Kidney epithelial cell (primary cell): Measurements from ENCODE around the gene SFMBT2. TPM values are rescaled to one million over a fixed set of nuclear protein-coding genes. Genes with fewer than 3 reads are reported as not detected.

Experiments used
- DNase-seq: peaks from one replicate; pipeline ENCODE4 v3.0.0-alpha.2; 2010; ENCODE audit warnings: low read depth
- H3K27me3 ChIP-seq: 2 replicates; pipeline ENCODE4 v1.6.0; 2011; ENCODE audit warnings: low read length; ENCODE audit not compliant: control insufficient read depth, insufficient read depth
- H3K36me3 ChIP-seq: 2 replicates; pipeline ENCODE4 v1.5.1; 2011; ENCODE audit warnings: low read length; ENCODE audit not compliant: control insufficient read depth, insufficient read depth
- H3K4me3 ChIP-seq: 2 replicates; pipeline ENCODE4 v1.5.1; 2011; ENCODE audit warnings: low read depth, mild to moderate bottlenecking, control low read depth, low read length
- total RNA-seq: library from RNA; depleted of rRNA; stranded (reverse); fragments of >200 nt; gene quantifications from 2 replicates; pipeline ENCODE4 v1.2.3, GENCODE V29; 2015
- TF ChIP-seq, protein P1 (sequence below): IDR thresholded peaks from 2 replicates; pipeline ENCODE4 v1.5.1; 2011; ENCODE audit warnings: mild to moderate bottlenecking, moderate library complexity, low read length, control low read depth, inconsistent platforms; ENCODE audit not compliant: insufficient read depth, poor library complexity, severe bottlenecking

Gene SFMBT2
- total RNA-seq, 1 donor from 2014 or later: 3.1 TPM

DNA sequence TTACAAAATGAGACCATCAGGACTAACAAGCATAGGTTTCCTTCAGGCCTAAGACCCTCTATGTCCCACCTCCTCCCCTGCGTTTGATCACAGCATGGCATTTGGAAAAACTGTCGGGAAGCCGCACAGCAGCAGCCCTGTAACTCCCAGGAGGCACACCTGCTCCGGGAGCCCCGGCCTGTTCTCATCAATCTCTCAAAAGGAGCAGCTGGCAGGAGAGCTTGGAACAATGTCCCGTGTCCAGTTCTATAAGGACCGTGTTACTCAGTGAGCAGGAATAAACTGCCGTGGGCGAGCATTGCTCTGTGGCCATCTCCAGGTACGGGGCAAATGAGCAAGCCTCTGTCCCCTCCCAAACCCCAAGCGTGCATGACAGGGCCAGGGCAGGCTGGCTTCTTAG, 236.9 kb downstream of the SFMBT2 start:
- TF ChIP-seq, protein P1, sequence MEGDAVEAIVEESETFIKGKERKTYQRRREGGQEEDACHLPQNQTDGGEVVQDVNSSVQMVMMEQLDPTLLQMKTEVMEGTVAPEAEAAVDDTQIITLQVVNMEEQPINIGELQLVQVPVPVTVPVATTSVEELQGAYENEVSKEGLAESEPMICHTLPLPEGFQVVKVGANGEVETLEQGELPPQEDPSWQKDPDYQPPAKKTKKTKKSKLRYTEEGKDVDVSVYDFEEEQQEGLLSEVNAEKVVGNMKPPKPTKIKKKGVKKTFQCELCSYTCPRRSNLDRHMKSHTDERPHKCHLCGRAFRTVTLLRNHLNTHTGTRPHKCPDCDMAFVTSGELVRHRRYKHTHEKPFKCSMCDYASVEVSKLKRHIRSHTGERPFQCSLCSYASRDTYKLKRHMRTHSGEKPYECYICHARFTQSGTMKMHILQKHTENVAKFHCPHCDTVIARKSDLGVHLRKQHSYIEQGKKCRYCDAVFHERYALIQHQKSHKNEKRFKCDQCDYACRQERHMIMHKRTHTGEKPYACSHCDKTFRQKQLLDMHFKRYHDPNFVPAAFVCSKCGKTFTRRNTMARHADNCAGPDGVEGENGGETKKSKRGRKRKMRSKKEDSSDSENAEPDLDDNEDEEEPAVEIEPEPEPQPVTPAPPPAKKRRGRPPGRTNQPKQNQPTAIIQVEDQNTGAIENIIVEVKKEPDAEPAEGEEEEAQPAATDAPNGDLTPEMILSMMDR: no peak
- Histone ChIP-seq H3K4me3 (no peak overlapping the region), H3K36me3 (no peaks in the 10 kb centered on the region), H3K27me3 (no peaks in the 10 kb centered on the region)
- DNase-seq: no peak

DNA sequence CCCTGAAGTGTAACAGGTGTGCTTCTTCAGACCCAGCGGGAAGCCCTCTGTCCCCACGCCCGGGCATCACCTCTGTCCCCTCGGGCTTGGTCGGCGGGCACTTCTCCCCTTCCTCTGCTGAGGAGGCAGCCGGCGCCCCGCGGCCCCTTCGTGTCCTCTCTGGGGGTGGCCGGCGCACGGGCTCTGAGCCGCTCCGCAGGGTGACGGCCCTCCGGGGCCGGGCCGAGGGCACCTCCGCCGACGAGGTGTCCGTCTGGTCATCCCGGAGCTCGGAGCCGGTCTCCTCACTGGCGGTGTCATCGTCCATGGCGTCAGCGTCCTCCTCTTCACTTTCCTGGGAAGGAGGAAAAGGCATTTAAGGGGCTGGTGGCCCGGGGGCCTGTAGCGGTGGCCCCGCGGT, 239.0 kb downstream of the SFMBT2 start:
- no peak for DNase-seq
- Histone ChIP-seq H3K36me3 (no peaks in the 10 kb centered on the region), H3K27me3 (no peaks in the 10 kb centered on the region), H3K4me3 (no peak overlapping the region)
- TF ChIP-seq, protein P1: no peak

DNA sequence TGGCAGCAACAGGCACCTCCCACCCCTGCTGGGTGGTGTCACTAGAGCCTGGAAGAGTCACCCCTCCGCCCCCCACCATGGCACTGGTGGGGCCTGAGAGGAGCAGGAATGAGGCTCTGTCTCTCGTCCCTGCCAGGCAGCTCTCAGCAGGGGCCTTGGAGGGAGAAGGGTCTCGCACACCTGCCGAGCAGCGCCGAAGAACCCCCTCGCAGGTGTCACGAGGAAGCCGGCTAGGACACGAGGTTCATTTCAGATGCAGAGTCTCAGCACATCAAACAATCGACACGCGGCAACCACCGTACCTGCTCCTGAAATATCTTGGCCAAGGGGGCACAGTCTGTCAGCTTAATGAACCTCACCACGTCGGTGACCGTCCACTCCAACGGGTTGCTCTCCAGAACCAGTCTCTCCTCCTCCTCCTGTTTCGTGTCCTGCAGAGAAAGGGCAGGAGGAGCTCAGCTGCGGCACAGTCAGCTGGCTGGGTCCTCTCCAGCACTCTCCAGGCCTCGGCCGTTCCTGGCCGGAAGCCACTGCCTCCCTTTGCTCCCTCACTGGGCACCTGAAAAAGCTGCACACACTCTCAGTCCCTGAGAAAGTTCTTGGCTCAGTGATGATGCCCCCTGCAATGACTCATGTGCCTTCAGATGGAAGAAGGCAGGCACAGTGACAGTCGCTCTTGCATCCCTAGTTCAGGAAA, 240.1 kb downstream of the SFMBT2 start:
- TF ChIP-seq, protein P1: no peak
- H3K4me3 ChIP-seq: no peak overlapping the region
- no peaks in the 10 kb centered on the region for H3K36me3 ChIP-seq
- no peak for DNase-seq
- no peaks in the 10 kb centered on the region for H3K27me3 ChIP-seq

DNA sequence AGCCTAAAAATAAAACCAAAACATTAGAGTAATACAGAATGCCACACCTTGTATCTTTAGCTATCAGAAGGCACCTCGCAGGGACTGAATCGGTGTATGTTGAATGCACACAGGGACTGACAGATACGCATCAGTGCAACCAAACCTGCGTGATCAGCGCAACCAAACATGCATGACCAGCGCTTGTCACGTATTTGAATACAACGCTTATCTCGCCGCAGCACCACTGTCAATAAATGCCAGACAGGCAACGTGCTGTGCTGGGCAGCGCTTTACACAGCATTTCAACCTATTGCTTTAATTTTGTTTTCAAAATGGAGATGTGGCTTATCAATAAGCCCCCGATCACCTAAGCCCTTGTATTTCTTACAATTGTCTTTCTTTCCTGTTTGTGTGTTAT, 242.4 kb downstream of the SFMBT2 start:
- Histone ChIP-seq H3K36me3 (no peaks in the 10 kb centered on the region), H3K27me3 (no peaks in the 10 kb centered on the region), H3K4me3 (no peak overlapping the region)
- no peak for DNase-seq
- TF ChIP-seq, protein P1: no peak

DNA sequence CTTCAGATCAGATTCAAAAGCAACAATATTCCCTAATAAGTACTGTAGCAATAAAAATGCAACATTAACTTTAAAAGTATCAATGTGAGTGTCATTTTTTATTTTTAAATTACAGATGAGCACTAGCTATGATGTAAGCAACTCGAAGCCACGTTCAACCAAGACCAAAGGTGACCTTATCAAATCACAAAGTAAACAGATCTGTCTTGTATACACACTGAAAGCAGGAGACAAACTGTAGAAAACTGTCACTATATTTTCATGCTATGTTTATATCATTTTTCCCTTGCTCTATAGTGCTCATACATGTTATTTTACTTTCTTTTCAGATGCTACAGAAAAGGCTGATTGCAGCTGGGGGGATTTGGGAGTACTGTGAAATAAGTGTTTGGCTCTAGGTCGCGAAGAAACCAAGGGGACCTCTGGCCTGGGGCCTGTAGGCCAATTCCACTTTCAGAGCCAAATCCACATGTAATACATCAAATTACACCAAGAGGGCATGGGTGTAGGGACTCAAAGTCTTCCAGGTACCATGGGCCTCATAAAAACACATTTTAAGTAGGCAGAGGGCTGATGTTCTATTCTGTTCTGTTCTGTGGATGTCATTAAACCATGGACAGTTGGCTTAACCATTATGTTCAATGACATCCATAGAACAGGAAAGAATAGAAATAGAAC, 245.2 kb downstream of the SFMBT2 start:
- Histone ChIP-seq H3K4me3 (no peak overlapping the region), H3K27me3 (no peaks in the 10 kb centered on the region)
- TF ChIP-seq, protein P1: no peak

More for the DNA sequence above, 245.2 kb downstream of the SFMBT2 start:
- H3K36me3 ChIP-seq: no peaks in the 10 kb centered on the region
- no peak for DNase-seq
